ENCODE data around the gene LRRTM4.

Gene LRRTM4

GRCh38 chr2:77470096-77470495 lies 52.1 kb downstream of the LRRTM4 start:
- TF ChIP-seq REST (IDR thresholded peaks at IDR 0.05; ENCODE audit: insufficient read depth in 1 of 2, low read depth in 2 of 2, low read length in 2 of 2) (no peak), TAF1 (IDR thresholded peaks at IDR 0.05; ENCODE audit: borderline replicate concordance, insufficient read depth, low read length) (no peak)

GRCh38 chr2:77469106-77469505 lies 53.1 kb downstream of the LRRTM4 start:
- TF ChIP-seq SIN3A (IDR thresholded peaks at IDR 0.05; ENCODE audit: borderline replicate concordance, insufficient read depth, low read length): no peak

GRCh38 chr2:77459840-77460239 lies 62.3 kb downstream of the LRRTM4 start:
- no peak for TF ChIP-seq TAF1 (IDR thresholded peaks at IDR 0.05; ENCODE audit: borderline replicate concordance, insufficient read depth, low read length)
- no peak for TF ChIP-seq FOXP2 (optimal IDR thresholded peaks at IDR 0.05; ENCODE audit: borderline replicate concordance, extremely low read depth, extremely low read length, insufficient read depth)
- TF ChIP-seq POLR2AphosphoS5 (IDR thresholded peaks at IDR 0.05; ENCODE audit: low read depth, low read length): no peak
- no peak for TF ChIP-seq REST (IDR thresholded peaks at IDR 0.05; ENCODE audit: insufficient read depth in 1 of 2, low read depth in 2 of 2, low read length in 2 of 2)
- no peak for TF ChIP-seq SIN3A (IDR thresholded peaks at IDR 0.05; ENCODE audit: borderline replicate concordance, insufficient read depth, low read length)

GRCh38 chr2:77458216-77458615 lies 64.0 kb downstream of the LRRTM4 start:
- TF ChIP-seq POLR2AphosphoS5 (IDR thresholded peaks at IDR 0.05; ENCODE audit: low read depth, low read length) (no peak), REST (IDR thresholded peaks at IDR 0.05; ENCODE audit: insufficient read depth in 1 of 2, low read depth in 2 of 2, low read length in 2 of 2) (no peak), TAF1 (IDR thresholded peaks at IDR 0.05; ENCODE audit: borderline replicate concordance, insufficient read depth, low read length) (no peak), FOXP2 (optimal IDR thresholded peaks at IDR 0.05; ENCODE audit: borderline replicate concordance, extremely low read depth, extremely low read length, insufficient read depth) (no peak), SIN3A (IDR thresholded peaks at IDR 0.05; ENCODE audit: borderline replicate concordance, insufficient read depth, low read length) (no peak)

GRCh38 chr2:77457665-77458064 lies 64.5 kb downstream of the LRRTM4 start:
- no peak for TF ChIP-seq TAF1 (IDR thresholded peaks at IDR 0.05; ENCODE audit: borderline replicate concordance, insufficient read depth, low read length)
- no peak for TF ChIP-seq POLR2AphosphoS5 (IDR thresholded peaks at IDR 0.05; ENCODE audit: low read depth, low read length)
- TF ChIP-seq REST (IDR thresholded peaks at IDR 0.05; ENCODE audit: insufficient read depth in 1 of 2, low read depth in 2 of 2, low read length in 2 of 2): no peak
- no peak for TF ChIP-seq SIN3A (IDR thresholded peaks at IDR 0.05; ENCODE audit: borderline replicate concordance, insufficient read depth, low read length)
- no peak for TF ChIP-seq FOXP2 (optimal IDR thresholded peaks at IDR 0.05; ENCODE audit: borderline replicate concordance, extremely low read depth, extremely low read length, insufficient read depth)
